HG03520 (cell line): ENCODE results near the gene FAM170B.

ENCODE experiments used
- ATAC-seq: cut with Tn5 transposase; IDR thresholded peaks from one replicate; pipeline ENCODE4 v1.9.1; 2021; ENCODE audit warnings: mild to moderate bottlenecking, moderate library complexity; ENCODE audit not compliant: unreplicated experiment

The FAM170B gene

GRCh38 chr10:49081547-49082275 is 52.1 kb downstream of the FAM170B start:
- no peak for ATAC-seq
